DND-41 (cell line): Measurements from ENCODE around the gene MALRD1.

Source experiments
- EZH2 ChIP-seq: IDR thresholded peaks from 3 replicates; pipeline ENCODE4 v1.6.1; 2012; ENCODE audit warnings: borderline replicate concordance, low read depth, mild to moderate bottlenecking, moderate library complexity, low read length, inconsistent platforms; ENCODE audit not compliant: severe bottlenecking
- TF ChIP-seq, protein P1 (sequence below): IDR thresholded peaks from 2 replicates; pipeline ENCODE4 v1.5.1; 2012; ENCODE audit warnings: borderline replicate concordance, low read length, moderate library complexity, mild to moderate bottlenecking; ENCODE audit not compliant: poor library complexity, severe bottlenecking; ENCODE audit errors: extremely low read depth

DNA sequence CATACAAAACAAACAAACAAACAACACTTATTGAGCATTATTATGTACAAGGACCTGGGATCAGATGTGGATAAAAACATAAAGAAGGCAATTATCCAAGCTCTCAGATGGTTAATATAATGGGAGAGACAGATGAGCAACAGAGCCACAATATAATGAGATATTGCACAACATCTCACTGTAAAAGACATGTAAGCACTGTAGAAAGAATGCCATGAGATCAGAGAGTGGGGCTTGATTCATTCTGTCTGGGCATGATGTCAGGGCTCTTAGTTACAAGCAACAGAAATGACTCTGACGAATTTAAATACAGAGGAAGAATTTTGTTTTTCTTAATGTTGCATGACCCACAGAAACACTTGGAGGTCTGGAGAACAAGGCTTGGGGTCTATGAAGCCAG, 602.9 kb downstream of the MALRD1 start:
- TF ChIP-seq, protein P1, sequence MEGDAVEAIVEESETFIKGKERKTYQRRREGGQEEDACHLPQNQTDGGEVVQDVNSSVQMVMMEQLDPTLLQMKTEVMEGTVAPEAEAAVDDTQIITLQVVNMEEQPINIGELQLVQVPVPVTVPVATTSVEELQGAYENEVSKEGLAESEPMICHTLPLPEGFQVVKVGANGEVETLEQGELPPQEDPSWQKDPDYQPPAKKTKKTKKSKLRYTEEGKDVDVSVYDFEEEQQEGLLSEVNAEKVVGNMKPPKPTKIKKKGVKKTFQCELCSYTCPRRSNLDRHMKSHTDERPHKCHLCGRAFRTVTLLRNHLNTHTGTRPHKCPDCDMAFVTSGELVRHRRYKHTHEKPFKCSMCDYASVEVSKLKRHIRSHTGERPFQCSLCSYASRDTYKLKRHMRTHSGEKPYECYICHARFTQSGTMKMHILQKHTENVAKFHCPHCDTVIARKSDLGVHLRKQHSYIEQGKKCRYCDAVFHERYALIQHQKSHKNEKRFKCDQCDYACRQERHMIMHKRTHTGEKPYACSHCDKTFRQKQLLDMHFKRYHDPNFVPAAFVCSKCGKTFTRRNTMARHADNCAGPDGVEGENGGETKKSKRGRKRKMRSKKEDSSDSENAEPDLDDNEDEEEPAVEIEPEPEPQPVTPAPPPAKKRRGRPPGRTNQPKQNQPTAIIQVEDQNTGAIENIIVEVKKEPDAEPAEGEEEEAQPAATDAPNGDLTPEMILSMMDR = no peak
- TF ChIP-seq EZH2 = no peak
